Muscle layer of duodenum (tissue), 2 donors: ENCODE data around the gene RYR2.
"Not testable (repeated sequence)": the region's sequence is repeated elsewhere in the genome, so short reads cannot be mapped to it uniquely, and the experiment has no call there.

Experiments
- H3K27ac ChIP-seq: one replicate; pipeline ENCODE4 v1.7.0; 2013; ENCODE audit warnings: mild to moderate bottlenecking, low read length
- H3K27me3 ChIP-seq: one replicate; pipeline ENCODE4 v1.7.0; 2013; ENCODE audit warnings: low read depth, mild to moderate bottlenecking, control low read depth, low read length
- H3K36me3 ChIP-seq, 2 donors: one replicate each; pipeline ENCODE4 v1.7.0; 2013; ENCODE audit warnings: low read length in 2 of 2, control low read depth in 1 of 2, mild to moderate bottlenecking in 1 of 2; ENCODE audit not compliant: insufficient read depth in 2 of 2, control insufficient read depth in 1 of 2
- H3K4me1 ChIP-seq, 2 donors: one replicate each; pipeline ENCODE4 v1.7.0; 2013; ENCODE audit warnings: low read length in 2 of 2, mild to moderate bottlenecking in 2 of 2, control low read depth in 1 of 2, moderate library complexity in 1 of 2; ENCODE audit not compliant: insufficient read depth in 2 of 2, control insufficient read depth in 1 of 2
- H3K4me3 ChIP-seq, 2 donors: one replicate each; pipeline ENCODE4 v1.7.0; 2013; ENCODE audit warnings: low read length in 2 of 2, low read depth in 1 of 2, mild to moderate bottlenecking in 1 of 2
- H3K9me3 ChIP-seq, 2 donors: one replicate each; pipeline ENCODE4 v1.7.0; 2013; ENCODE audit warnings: low read length in 2 of 2, control low read depth in 1 of 2, mild to moderate bottlenecking in 1 of 2; ENCODE audit not compliant: control insufficient read depth in 1 of 2
- donor health status: healthy.

Gene RYR2

GRCh38 chr1:237261198-237261597 lies 219.2 kb downstream of the RYR2 start:
- Histone ChIP-seq H3K27ac (no peak overlapping the region), H3K36me3 (no peaks in the 10 kb centered on the region), H3K9me3 (no peaks in the 10 kb centered on the region), H3K4me1 (peaks cover 0 to 8% of the 10 kb centered on the region in 2 donors), H3K4me3 (no peak overlapping the region), H3K27me3 (no peaks in the 10 kb centered on the region)

- Histone ChIP-seq H3K27me3 (no peaks in the 10 kb centered on the region), H3K4me1 (peaks cover 0 to 6% of the 10 kb centered on the region in 2 donors), H3K4me3 (no peak overlapping the region), H3K36me3 (no peaks in the 10 kb centered on the region), H3K27ac (no peak overlapping the region), H3K9me3 (no peaks in the 10 kb centered on the region)
Measured at GRCh38 chr1:237267743-237268142, 225.8 kb downstream of the RYR2 start.

DNA sequence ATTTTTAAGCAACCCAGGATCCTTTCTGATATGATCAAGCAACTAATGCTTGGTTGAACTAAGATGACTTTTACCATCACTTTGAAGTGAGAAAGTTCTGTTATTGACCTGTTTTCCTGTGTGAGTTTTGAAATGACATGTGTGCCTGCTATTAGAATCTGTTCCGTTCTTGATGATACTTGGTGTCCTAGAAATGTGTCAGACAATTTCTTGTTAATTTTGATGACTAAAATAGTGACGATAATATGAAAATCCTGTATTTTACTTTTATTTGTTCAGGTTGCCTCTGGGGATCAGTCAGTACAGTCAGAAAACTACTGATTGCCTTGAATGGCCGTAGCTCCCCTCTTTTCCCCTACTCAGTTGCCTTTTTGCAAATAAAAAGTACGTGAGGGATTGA lies 228.0 kb downstream of the RYR2 start:
- Histone ChIP-seq H3K27ac (no peak overlapping the region), H3K4me3 (no peak overlapping the region), H3K9me3 (no peaks in the 10 kb centered on the region), H3K36me3 (no peaks in the 10 kb centered on the region), H3K27me3 (no peaks in the 10 kb centered on the region), H3K4me1 (peaks cover 0 to 6% of the 10 kb centered on the region in 2 donors)

DNA sequence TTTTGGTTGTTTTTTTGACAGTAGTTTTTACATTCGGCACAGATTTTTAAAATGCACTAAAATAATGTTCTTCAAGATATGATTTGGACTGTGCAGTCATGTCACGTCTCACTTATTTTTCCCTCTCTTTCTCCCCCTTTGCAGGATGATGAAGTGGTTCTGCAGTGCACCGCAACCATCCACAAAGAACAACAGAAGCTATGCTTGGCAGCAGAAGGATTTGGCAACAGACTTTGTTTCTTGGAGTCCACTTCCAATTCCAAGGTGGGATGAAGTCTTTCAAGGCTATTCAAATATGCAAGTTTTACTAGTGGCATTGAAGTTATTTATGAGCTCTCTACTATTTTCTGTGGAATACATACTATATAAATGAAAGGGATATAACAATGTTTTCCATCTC lies 228.4 kb downstream of the RYR2 start:
- Histone ChIP-seq H3K4me3 (no peak overlapping the region), H3K9me3 (no peaks in the 10 kb centered on the region), H3K36me3 (no peaks in the 10 kb centered on the region), H3K27me3 (no peaks in the 10 kb centered on the region), H3K27ac (no peak overlapping the region), H3K4me1 (peaks cover 0 to 6% of the 10 kb centered on the region in 2 donors)

GRCh38 chr1:237277994-237278393 lies 236.0 kb downstream of the RYR2 start:
- not testable (repeated sequence) for H3K36me3 ChIP-seq, H3K27me3 ChIP-seq, H3K4me1 ChIP-seq, H3K4me3 ChIP-seq, H3K27ac ChIP-seq, H3K9me3 ChIP-seq

DNA sequence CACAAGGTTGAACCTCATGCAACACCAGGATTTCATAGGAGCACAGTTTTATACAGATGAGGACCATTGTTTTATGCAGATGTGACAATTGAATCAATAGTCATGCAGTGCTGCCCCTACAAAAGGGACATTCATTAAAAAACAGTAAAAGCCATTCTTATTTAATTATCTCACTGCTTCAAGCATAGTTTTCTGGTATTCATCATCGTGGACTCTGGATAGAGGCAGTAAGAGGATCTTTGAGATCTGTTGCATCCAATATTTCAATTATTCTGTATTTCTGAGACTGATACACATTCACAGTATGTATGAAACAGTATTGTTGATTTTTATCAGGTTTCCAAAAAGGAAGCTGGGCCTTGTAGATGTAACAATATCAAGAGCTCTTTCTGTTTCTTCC lies 237.6 kb downstream of the RYR2 start:
- H3K27me3 ChIP-seq: no peaks in the 10 kb centered on the region
- H3K4me1 ChIP-seq: no peaks in the 10 kb centered on the region
- no peaks in the 10 kb centered on the region for H3K36me3 ChIP-seq
- H3K27ac ChIP-seq: no peak overlapping the region
- no peak overlapping the region for H3K4me3 ChIP-seq
- no peaks in the 10 kb centered on the region for H3K9me3 ChIP-seq

DNA sequence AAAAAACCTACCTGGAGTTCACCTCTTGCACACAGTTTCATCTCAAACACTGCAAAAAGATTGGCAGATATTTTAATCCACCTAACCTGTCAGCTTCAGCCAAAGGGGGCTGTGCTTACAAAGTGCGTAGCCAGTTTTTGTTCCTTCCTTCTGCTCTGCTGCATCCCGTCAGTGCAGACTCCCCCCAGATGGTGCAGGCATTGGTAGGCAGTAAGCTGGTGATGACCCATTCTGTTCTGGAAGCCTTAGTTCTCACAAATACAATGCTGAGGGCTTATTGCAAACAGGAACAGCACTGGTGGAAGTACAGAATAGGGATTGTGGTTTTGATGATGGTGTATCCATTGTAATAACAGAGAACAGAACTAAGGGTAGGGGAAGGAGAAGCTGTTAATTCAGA lies 239.5 kb downstream of the RYR2 start:
- H3K36me3 ChIP-seq: no peaks in the 10 kb centered on the region
- H3K27ac ChIP-seq: no peak overlapping the region
- no peaks in the 10 kb centered on the region for H3K4me1 ChIP-seq
- no peaks in the 10 kb centered on the region for H3K27me3 ChIP-seq
- H3K4me3 ChIP-seq: no peak overlapping the region
- H3K9me3 ChIP-seq: no peaks in the 10 kb centered on the region

DNA sequence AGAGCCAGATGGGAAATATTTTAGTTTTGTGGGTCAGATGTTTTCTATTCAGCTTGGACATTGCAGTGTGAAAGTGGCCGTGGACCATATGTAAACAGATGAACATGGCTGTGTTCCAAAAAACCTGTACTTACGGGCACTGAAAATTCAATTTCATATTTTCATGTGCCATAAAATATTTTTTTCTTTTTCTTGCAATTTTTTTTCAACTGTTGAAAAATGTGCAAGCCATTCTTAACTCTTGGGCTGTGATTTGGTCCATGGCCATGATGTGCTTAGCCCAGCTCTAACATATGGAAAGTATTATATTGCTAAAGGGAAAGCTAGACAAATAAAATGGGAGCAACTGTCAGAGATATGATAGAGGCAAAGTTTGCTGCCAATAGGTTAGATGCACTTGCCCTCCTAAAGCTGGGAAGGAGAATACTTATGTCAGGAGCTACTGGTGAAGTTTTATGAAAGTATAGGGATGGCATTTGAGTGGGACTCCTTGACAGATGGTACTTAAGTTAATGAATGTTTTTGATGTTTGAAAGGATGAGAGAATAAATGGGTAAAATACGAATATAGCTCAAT lies 240.3 kb downstream of the RYR2 start:
- H3K27me3 ChIP-seq: no peaks in the 10 kb centered on the region

GRCh38 chr1:237287876-237288521 lies 246.0 kb downstream of the RYR2 start:
- Histone ChIP-seq H3K36me3 (no peaks in the 10 kb centered on the region), H3K27me3 (no peaks in the 10 kb centered on the region), H3K4me3 (no peak overlapping the region), H3K9me3 (no peaks in the 10 kb centered on the region), H3K27ac (no peak overlapping the region), H3K4me1 (no peaks in the 10 kb centered on the region)

More for the DNA sequence above, 240.3 kb downstream of the RYR2 start:
- H3K4me1 ChIP-seq: no peaks in the 10 kb centered on the region
- H3K4me3 ChIP-seq: no peak overlapping the region
- no peak overlapping the region for H3K27ac ChIP-seq
- H3K9me3 ChIP-seq: no peaks in the 10 kb centered on the region
- H3K36me3 ChIP-seq: no peaks in the 10 kb centered on the region

DNA sequence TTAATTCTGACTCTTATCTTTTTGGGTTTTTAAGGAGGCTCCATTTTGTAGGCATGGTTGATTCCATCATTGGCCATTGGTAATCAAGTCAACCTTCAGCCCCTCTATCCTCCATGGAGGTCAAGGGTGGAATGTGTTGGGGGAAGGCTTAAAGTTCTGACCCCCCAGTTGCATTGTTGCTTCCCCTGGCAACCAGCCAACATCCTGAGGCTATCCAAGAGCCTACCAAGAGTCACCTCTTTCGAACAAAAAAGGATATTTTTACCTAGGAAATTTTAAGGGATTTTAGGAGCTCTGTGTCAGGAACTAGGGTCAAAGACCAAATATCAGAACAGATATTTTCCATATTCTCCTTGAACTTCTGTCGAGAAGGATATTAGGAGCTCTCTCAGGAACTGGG lies 251.8 kb downstream of the RYR2 start:
- Histone ChIP-seq H3K4me3 (no peak overlapping the region), H3K27me3 (no peaks in the 10 kb centered on the region), H3K4me1 (no peaks in the 10 kb centered on the region), H3K9me3 (no peaks in the 10 kb centered on the region), H3K27ac (no peak overlapping the region), H3K36me3 (no peaks in the 10 kb centered on the region)

GRCh38 chr1:237296861-237297260 lies 254.9 kb downstream of the RYR2 start:
- no peak overlapping the region for H3K4me3 ChIP-seq
- no peaks in the 10 kb centered on the region for H3K27me3 ChIP-seq
- no peak overlapping the region for H3K27ac ChIP-seq
- no peaks in the 10 kb centered on the region for H3K36me3 ChIP-seq
- H3K9me3 ChIP-seq: no peaks in the 10 kb centered on the region
- no peaks in the 10 kb centered on the region for H3K4me1 ChIP-seq

GRCh38 chr1:237300642-237301041 lies 258.7 kb downstream of the RYR2 start:
- no peaks in the 10 kb centered on the region for H3K4me1 ChIP-seq
- H3K27ac ChIP-seq: no peak overlapping the region
- H3K36me3 ChIP-seq: no peaks in the 10 kb centered on the region
- no peak overlapping the region for H3K4me3 ChIP-seq
- no peaks in the 10 kb centered on the region for H3K27me3 ChIP-seq
- H3K9me3 ChIP-seq: no peaks in the 10 kb centered on the region
